ENCODE measurements around the gene RNF144A. TPM values are rescaled to one million over a fixed set of nuclear protein-coding genes. Genes with fewer than 3 reads are reported as not detected.

Gene RNF144A
- total and polyA plus RNA-seq, 2 of the 13 experiments (the other 11 are each of a cell fraction or from before 2014, with no cell fraction given) = 13.9 to 16.5 TPM

- Histone ChIP-seq H3K27ac (ENCODE audit: extremely low read length, insufficient read depth, low read length) (no peak overlapping the region), H2AFZ (ENCODE audit: low read length) (no peak overlapping the region), H3K9ac (ENCODE audit: insufficient read depth, low read depth, low read length) (no peak overlapping the region), H3K4me1 (ENCODE audit: insufficient read depth, low read length) (peaks cover 6% of the 10 kb centered on the region; the same call in 1 of the 2 replicates), H3K36me3 (replicated peaks in 1 of 2; ENCODE audit: control insufficient read depth in 1 of 2, insufficient read depth in 2 of 2, low read length in 2 of 2) (no peaks in the 10 kb centered on the region), H3K27me3 (ENCODE audit: control insufficient read depth in 1 of 2, insufficient read depth in 2 of 2, low read length in 2 of 2) (no peaks in the 10 kb centered on the region), H3K4me2 (ENCODE audit: low read depth, low read length) (no peak overlapping the region), H3K79me2 (ENCODE audit: insufficient read depth, low read length) (no peaks in the 10 kb centered on the region), H4K20me1 (ENCODE audit: insufficient read depth, low read length) (no peaks in the 10 kb centered on the region), H3K9me3 (ENCODE audit: low read length) (no peaks in the 10 kb centered on the region), H3K4me3 (replicated peaks in 1 of 3; ENCODE audit: insufficient read depth in 1 of 3, low read depth in 2 of 3, low read length in 3 of 3) (no peak overlapping the region)
- ChIA-PET CTCF (ENCODE audit: low intra/inter-chr PET ratio, low total read pairs) (no interaction called here), POLR2A (no interaction called here)
- no TSS peak for BruUV-seq (replicated peaks)
- no peak for TF ChIP-seq CAMTA2 (CRISPR knock-in tag; IDR thresholded peaks at IDR 0.05; ENCODE audit: borderline replicate concordance)
- no peak for TF ChIP-seq YY1 (IDR thresholded peaks at IDR 0.05; ENCODE audit: insufficient read depth, insufficient replicate concordance, low read depth, low read length)
- TF ChIP-seq ZNF749 (CRISPR knock-in tag; IDR thresholded peaks at IDR 0.05; ENCODE audit: borderline replicate concordance) = no peak
- TF ChIP-seq RCOR2 (CRISPR knock-in tag; IDR thresholded peaks at IDR 0.05) = no peak
- no peak for TF ChIP-seq DMAP1 (CRISPR knock-in tag; IDR thresholded peaks at IDR 0.05)
- TF ChIP-seq ZFP62 (CRISPR knock-in tag; IDR thresholded peaks at IDR 0.05) = no peak
- no peak for TF ChIP-seq AGO2 (optimal IDR thresholded peaks at IDR 0.05; ENCODE audit: low read depth, low read length)
- TF ChIP-seq ZNF264 (CRISPR knock-in tag; IDR thresholded peaks at IDR 0.05) = no peak
- no peak for TF ChIP-seq DPF2 (CRISPR knock-in tag; IDR thresholded peaks at IDR 0.05; ENCODE audit: borderline replicate concordance, low read depth)
- TF ChIP-seq JARID2 (CRISPR knock-in tag; IDR thresholded peaks at IDR 0.05; ENCODE audit: insufficient replicate concordance) = no peak
- TF ChIP-seq POLR2AphosphoS2 (IDR thresholded peaks at IDR 0.05; ENCODE audit: low read depth, low read length) = no peak
- no peak for TF ChIP-seq ZNF337 (CRISPR knock-in tag; IDR thresholded peaks at IDR 0.05; ENCODE audit: borderline replicate concordance, low read depth)
- TF ChIP-seq CHCHD3 (CRISPR knock-in tag; IDR thresholded peaks at IDR 0.05) = no peak
- TF ChIP-seq TBL1XR1 (IDR thresholded peaks at IDR 0.05; ENCODE audit: borderline replicate concordance, low read length, partially characterized antibody) = no peak
- in situ Hi-C loops (cut with HindIII; ENCODE audit: extremely low pct_ligation_motif_present, low pct_unique_long_range_greater_than_20kb) = no loop called here
- ATAC-seq (no peak), FAIRE-seq (no peak), DNase-seq (ENCODE audit: low spot score) (no peak)
- WGBS (ENCODE audit: low lambda C conversion rate) = 96% methylated on average over 7 of the region's 7 CpGs
- intact Hi-C loops (cut with micrococcal nuclease; ENCODE audit: unreplicated experiment) = no loop called here
These were observed 82.1 kb downstream of the RNF144A start for GRCh38 chr2:6999211-6999877.

Measured in HepG2 (cell line).